HEK293 (cell line): ENCODE measurements around the gene PCDHGC5.

Experiments
- CTCF ChIA-PET: fragments of 350-600 bp; formaldehyde crosslinking; extraction: SDS; loops from one replicate; lab custom pipeline; 2021; ENCODE audit warnings: antibody characterized with exemption; lab: Yijun Ruan, JAX
- POLR2A ChIA-PET: fragments of 300-600 bp; formaldehyde crosslinking; extraction: SDS; loops from one replicate; lab custom pipeline; 2020; ENCODE audit warnings: antibody characterized with exemption, inconsistent platforms; lab: Yijun Ruan, JAX
- H3K27ac ChIP-seq: fragments of 200-500 bp; sonication (Bioruptor generic); 2 replicates; pipeline ENCODE4 v1.5.1; 2014; ENCODE audit warnings: low read depth, low read length, control low read depth, inconsistent platforms; ENCODE audit errors: extremely low read depth
- H3K36me3 ChIP-seq, 2 experiments: fragments of 200-500 bp in 1 of 2; sonication (Bioruptor generic) in 1 of 2; 1 replicate in 1 of 2; 2 replicates in 1 of 2; pipeline ENCODE4 v1.5.1; 2014 to 2017; ENCODE audit warnings: inconsistent platforms in 2 of 2, low read length in 2 of 2; ENCODE audit not compliant: control insufficient read depth in 2 of 2, insufficient read depth in 1 of 2
- H3K4me1 ChIP-seq: fragments of 200-500 bp; sonication (Bioruptor generic); 2 replicates; pipeline ENCODE4 v1.5.1; 2014; ENCODE audit warnings: mild to moderate bottlenecking, low read length, inconsistent platforms; ENCODE audit not compliant: control insufficient read depth, insufficient read depth
- H3K4me3 ChIP-seq: 2 replicates; pipeline ENCODE4 v1.5.1; 2011; ENCODE audit warnings: low read depth, mild to moderate bottlenecking, control low read depth, low read length, moderate library complexity
- H3K9me3 ChIP-seq: fragments of 200-500 bp; sonication (Bioruptor generic); 2 replicates; pipeline ENCODE4 v1.5.1; 2014; ENCODE audit warnings: low read depth, low read length, inconsistent platforms; ENCODE audit not compliant: control insufficient read depth, insufficient read depth
- KLF7 ChIP-seq: fragments of 450-650 bp; formaldehyde crosslinking; IDR thresholded peaks from 2 replicates; pipeline ENCODE4 v1.5.1; 2016; ENCODE audit warnings: missing biosample characterization, missing genetic modification characterization, borderline replicate concordance
- MEIS1 ChIP-seq: sonication (generic); formaldehyde crosslinking; IDR thresholded peaks from 2 replicates; pipeline ENCODE4 v1.8.1; 2022; ENCODE audit warnings: missing genetic modification reagents, mild to moderate bottlenecking, borderline replicate concordance
- OSR2 ChIP-seq: fragments of 450-650 bp; formaldehyde crosslinking; IDR thresholded peaks from 2 replicates; pipeline ENCODE4 v1.5.1; 2016; ENCODE audit warnings: missing biosample characterization, missing genetic modification characterization
- ZNF112 ChIP-seq: fragments of 450-650 bp; formaldehyde crosslinking; IDR thresholded peaks from 2 replicates; pipeline ENCODE4 v1.5.0; 2017; ENCODE audit warnings: missing biosample characterization, missing genetic modification characterization
- ZNF146 ChIP-seq: fragments of 450-650 bp; formaldehyde crosslinking; IDR thresholded peaks from 2 replicates; pipeline ENCODE4 v1.5.1; 2016; ENCODE audit warnings: missing biosample characterization, missing genetic modification characterization
- ZNF16 ChIP-seq: fragments of 450-650 bp; formaldehyde crosslinking; IDR thresholded peaks from 2 replicates; pipeline ENCODE4 v1.5.1; 2016; ENCODE audit warnings: low read depth, missing biosample characterization, missing genetic modification characterization
- ZNF221 ChIP-seq: fragments of 450-650 bp; formaldehyde crosslinking; IDR thresholded peaks from 2 replicates; pipeline ENCODE4 v1.5.1; 2017; ENCODE audit warnings: missing biosample characterization, missing genetic modification characterization, borderline replicate concordance
- ZNF23 ChIP-seq: fragments of 450-650 bp; formaldehyde crosslinking; IDR thresholded peaks from 2 replicates; pipeline ENCODE4 v1.5.1; 2016; ENCODE audit warnings: missing biosample characterization, missing genetic modification characterization, borderline replicate concordance
- ZNF248 ChIP-seq: fragments of 450-650 bp; formaldehyde crosslinking; IDR thresholded peaks from 2 replicates; pipeline ENCODE4 v1.5.1; 2017; ENCODE audit warnings: missing biosample characterization, missing genetic modification characterization
- ZNF302 ChIP-seq: fragments of 450-650 bp; formaldehyde crosslinking; IDR thresholded peaks from 2 replicates; pipeline ENCODE4 v1.5.1; 2016; ENCODE audit warnings: missing biosample characterization, missing genetic modification characterization, low read depth
- ZNF624 ChIP-seq: fragments of 450-650 bp; formaldehyde crosslinking; IDR thresholded peaks from 2 replicates; pipeline ENCODE4 v1.5.1; 2017; ENCODE audit warnings: missing biosample characterization, missing genetic modification characterization
- ZNF658 ChIP-seq: fragments of 450-650 bp; formaldehyde crosslinking; IDR thresholded peaks from 2 replicates; pipeline ENCODE4; 2016; ENCODE audit warnings: missing biosample characterization, missing genetic modification characterization
- ZNF792 ChIP-seq: fragments of 450-650 bp; formaldehyde crosslinking; IDR thresholded peaks from 2 replicates; pipeline ENCODE4 v1.5.1; 2016; ENCODE audit warnings: missing biosample characterization, missing genetic modification characterization
- ZSCAN23 ChIP-seq: fragments of 450-650 bp; formaldehyde crosslinking; IDR thresholded peaks from 2 replicates; pipeline ENCODE4 v1.5.1; 2016; ENCODE audit warnings: missing biosample characterization, missing genetic modification characterization
- TF ChIP-seq, protein P1 (sequence below): fragments of 450-650 bp; formaldehyde crosslinking; IDR thresholded peaks from 2 replicates; pipeline ENCODE4 v1.5.1; 2017; ENCODE audit warnings: missing biosample characterization, missing genetic modification characterization
- TF ChIP-seq, protein P2 (sequence below): fragments of 450-650 bp; formaldehyde crosslinking; IDR thresholded peaks from 2 replicates; pipeline ENCODE4 v1.5.1; 2017; ENCODE audit warnings: missing biosample characterization, missing genetic modification characterization
- TF ChIP-seq, protein P3 (sequence below): fragments of 450-650 bp; formaldehyde crosslinking; IDR thresholded peaks from 2 replicates; pipeline ENCODE4 v1.5.1; 2016; ENCODE audit warnings: missing biosample characterization, missing genetic modification characterization
- TF ChIP-seq, protein P4 (sequence below): fragments of 450-650 bp; formaldehyde crosslinking; IDR thresholded peaks from 2 replicates; pipeline ENCODE4 v1.5.1; 2016; ENCODE audit warnings: missing biosample characterization, missing genetic modification characterization
- TF ChIP-seq, protein P5 (sequence below): fragments of 450-650 bp; formaldehyde crosslinking; IDR thresholded peaks from 2 replicates; pipeline ENCODE4 v1.5.1; 2016; ENCODE audit warnings: missing biosample characterization, missing genetic modification characterization
- TF ChIP-seq, protein P6 (sequence below): fragments of 450-650 bp; formaldehyde crosslinking; IDR thresholded peaks from 2 replicates; pipeline ENCODE4 v1.5.1; 2016; ENCODE audit warnings: missing biosample characterization, missing genetic modification characterization

Gene PCDHGC5

GRCh38 chr5:141476132-141476911, 12.6 kb upstream of the PCDHGC5 start:
- no peaks in the 10 kb centered on the region for H3K36me3 ChIP-seq
- CTCF ChIA-PET: interaction anchor here (0.6 to 2.1 kb wide), 14 partner anchors 10 to 157 kb away, joined by 3 to 16 read pairs (median 5); partner anchors contain the start of genes PCDHGA11 and PCDHGB7
- 0 out of 2 replicates have a peak, but pooled peaks cover 4% of the 10 kb centered on the region for H3K4me1 ChIP-seq
- peak overlapping the region; percentile 44 for H3K4me3 ChIP-seq
- H3K9me3 ChIP-seq: no peaks in the 10 kb centered on the region
- H3K27ac ChIP-seq: peak overlapping the region; percentile 43; the same call in 1 of the 2 replicates
- POLR2A ChIA-PET: interaction anchor here (0.8 to 1.8 kb wide), 8 partner anchors 9 to 81 kb away, joined by 3 to 11 read pairs (median 5); partner anchors contain the start of genes PCDHGC4 and PCDHGC5
- TF ChIP-seq ZNF112 (tag by site-specific recombination): no peak
- no peak for TF ChIP-seq ZNF658 (tag by site-specific recombination)
- TF ChIP-seq KLF7: no peak
- TF ChIP-seq, protein P1, sequence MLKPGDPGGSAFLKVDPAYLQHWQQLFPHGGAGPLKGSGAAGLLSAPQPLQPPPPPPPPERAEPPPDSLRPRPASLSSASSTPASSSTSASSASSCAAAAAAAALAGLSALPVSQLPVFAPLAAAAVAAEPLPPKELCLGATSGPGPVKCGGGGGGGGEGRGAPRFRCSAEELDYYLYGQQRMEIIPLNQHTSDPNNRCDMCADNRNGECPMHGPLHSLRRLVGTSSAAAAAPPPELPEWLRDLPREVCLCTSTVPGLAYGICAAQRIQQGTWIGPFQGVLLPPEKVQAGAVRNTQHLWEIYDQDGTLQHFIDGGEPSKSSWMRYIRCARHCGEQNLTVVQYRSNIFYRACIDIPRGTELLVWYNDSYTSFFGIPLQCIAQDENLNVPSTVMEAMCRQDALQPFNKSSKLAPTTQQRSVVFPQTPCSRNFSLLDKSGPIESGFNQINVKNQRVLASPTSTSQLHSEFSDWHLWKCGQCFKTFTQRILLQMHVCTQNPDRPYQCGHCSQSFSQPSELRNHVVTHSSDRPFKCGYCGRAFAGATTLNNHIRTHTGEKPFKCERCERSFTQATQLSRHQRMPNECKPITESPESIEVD (tag by site-specific recombination): no peak
- no peak for TF ChIP-seq ZNF16
- TF ChIP-seq MEIS1 (CRISPR knock-in tag): no peak
- TF ChIP-seq, protein P2, sequence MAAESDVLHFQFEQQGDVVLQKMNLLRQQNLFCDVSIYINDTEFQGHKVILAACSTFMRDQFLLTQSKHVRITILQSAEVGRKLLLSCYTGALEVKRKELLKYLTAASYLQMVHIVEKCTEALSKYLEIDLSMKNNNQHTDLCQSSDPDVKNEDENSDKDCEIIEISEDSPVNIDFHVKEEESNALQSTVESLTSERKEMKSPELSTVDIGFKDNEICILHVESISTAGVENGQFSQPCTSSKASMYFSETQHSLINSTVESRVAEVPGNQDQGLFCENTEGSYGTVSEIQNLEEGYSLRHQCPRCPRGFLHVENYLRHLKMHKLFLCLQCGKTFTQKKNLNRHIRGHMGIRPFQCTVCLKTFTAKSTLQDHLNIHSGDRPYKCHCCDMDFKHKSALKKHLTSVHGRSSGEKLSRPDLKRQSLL (tag by site-specific recombination): peak; percentile 24; the same call in 1 of the 2 replicates
- TF ChIP-seq, protein P3, sequence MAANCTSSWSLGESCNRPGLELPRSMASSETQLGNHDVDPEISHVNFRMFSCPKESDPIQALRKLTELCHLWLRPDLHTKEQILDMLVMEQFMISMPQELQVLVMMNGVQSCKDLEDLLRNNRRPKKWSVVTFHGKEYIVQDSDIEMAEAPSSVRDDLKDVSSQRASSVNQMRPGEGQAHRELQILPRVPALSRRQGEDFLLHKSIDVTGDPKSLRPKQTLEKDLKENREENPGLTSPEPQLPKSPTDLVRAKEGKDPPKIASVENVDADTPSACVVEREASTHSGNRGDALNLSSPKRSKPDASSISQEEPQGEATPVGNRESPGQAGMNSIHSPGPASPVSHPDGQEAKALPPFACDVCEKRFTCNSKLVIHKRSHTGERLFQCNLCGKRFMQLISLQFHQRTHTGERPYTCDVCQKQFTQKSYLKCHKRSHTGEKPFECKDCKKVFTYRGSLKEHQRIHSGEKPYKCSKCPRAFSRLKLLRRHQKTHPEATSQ (tag by site-specific recombination): no peak
- no peak for TF ChIP-seq ZNF792
- TF ChIP-seq ZNF624: no peak
- TF ChIP-seq ZNF221 (tag by site-specific recombination): no peak
- TF ChIP-seq, protein P4, sequence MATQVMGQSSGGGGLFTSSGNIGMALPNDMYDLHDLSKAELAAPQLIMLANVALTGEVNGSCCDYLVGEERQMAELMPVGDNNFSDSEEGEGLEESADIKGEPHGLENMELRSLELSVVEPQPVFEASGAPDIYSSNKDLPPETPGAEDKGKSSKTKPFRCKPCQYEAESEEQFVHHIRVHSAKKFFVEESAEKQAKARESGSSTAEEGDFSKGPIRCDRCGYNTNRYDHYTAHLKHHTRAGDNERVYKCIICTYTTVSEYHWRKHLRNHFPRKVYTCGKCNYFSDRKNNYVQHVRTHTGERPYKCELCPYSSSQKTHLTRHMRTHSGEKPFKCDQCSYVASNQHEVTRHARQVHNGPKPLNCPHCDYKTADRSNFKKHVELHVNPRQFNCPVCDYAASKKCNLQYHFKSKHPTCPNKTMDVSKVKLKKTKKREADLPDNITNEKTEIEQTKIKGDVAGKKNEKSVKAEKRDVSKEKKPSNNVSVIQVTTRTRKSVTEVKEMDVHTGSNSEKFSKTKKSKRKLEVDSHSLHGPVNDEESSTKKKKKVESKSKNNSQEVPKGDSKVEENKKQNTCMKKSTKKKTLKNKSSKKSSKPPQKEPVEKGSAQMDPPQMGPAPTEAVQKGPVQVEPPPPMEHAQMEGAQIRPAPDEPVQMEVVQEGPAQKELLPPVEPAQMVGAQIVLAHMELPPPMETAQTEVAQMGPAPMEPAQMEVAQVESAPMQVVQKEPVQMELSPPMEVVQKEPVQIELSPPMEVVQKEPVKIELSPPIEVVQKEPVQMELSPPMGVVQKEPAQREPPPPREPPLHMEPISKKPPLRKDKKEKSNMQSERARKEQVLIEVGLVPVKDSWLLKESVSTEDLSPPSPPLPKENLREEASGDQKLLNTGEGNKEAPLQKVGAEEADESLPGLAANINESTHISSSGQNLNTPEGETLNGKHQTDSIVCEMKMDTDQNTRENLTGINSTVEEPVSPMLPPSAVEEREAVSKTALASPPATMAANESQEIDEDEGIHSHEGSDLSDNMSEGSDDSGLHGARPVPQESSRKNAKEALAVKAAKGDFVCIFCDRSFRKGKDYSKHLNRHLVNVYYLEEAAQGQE: peak; percentile 61
- TF ChIP-seq ZNF302 (tag by site-specific recombination): no peak
- TF ChIP-seq ZNF23 (tag by site-specific recombination): no peak
- TF ChIP-seq ZNF146 (tag by site-specific recombination): no peak
- TF ChIP-seq, protein P5, sequence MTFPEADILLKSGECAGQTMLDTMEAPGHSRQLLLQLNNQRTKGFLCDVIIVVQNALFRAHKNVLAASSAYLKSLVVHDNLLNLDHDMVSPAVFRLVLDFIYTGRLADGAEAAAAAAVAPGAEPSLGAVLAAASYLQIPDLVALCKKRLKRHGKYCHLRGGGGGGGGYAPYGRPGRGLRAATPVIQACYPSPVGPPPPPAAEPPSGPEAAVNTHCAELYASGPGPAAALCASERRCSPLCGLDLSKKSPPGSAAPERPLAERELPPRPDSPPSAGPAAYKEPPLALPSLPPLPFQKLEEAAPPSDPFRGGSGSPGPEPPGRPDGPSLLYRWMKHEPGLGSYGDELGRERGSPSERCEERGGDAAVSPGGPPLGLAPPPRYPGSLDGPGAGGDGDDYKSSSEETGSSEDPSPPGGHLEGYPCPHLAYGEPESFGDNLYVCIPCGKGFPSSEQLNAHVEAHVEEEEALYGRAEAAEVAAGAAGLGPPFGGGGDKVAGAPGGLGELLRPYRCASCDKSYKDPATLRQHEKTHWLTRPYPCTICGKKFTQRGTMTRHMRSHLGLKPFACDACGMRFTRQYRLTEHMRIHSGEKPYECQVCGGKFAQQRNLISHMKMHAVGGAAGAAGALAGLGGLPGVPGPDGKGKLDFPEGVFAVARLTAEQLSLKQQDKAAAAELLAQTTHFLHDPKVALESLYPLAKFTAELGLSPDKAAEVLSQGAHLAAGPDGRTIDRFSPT (tag by site-specific recombination): no peak
- TF ChIP-seq ZSCAN23 (tag by site-specific recombination): 0 out of 2 replicates have a peak, but pooled peaks have one; percentile 22
- TF ChIP-seq ZNF248 (tag by site-specific recombination): no peak
- TF ChIP-seq, protein P6, sequence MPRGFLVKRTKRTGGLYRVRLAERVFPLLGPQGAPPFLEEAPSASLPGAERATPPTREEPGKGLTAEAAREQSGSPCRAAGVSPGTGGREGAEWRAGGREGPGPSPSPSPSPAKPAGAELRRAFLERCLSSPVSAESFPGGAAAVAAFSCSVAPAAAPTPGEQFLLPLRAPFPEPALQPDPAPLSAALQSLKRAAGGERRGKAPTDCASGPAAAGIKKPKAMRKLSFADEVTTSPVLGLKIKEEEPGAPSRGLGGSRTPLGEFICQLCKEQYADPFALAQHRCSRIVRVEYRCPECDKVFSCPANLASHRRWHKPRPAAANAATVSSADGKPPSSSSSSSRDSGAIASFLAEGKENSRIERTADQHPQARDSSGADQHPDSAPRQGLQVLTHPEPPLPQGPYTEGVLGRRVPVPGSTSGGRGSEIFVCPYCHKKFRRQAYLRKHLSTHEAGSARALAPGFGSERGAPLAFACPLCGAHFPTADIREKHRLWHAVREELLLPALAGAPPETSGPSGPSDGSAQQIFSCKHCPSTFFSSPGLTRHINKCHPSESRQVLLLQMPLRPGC (tag by site-specific recombination): no peak
- no peak for TF ChIP-seq OSR2 (tag by site-specific recombination)
